K562 (cell line): ENCODE data around the gene INSR. TPM values are rescaled to one million over a fixed set of nuclear protein-coding genes. Genes with fewer than 3 reads are reported as not detected.
A peak's percentile ranks its signal among the peaks of the same experiment; 100 is the strongest.

ENCODE experiments used
- CBFA2T2 ChIP-seq: fragments of 450-650 bp; conservative IDR thresholded peaks from 2 replicates; pipeline ENCODE4 v1.6.1; 2017; ENCODE audit warnings: mild to moderate bottlenecking
- CCAR2 ChIP-seq: fragments of 200-400 bp; formaldehyde crosslinking; IDR thresholded peaks from 2 replicates; pipeline ENCODE4 v1.6.1; 2017; ENCODE audit warnings: mild to moderate bottlenecking, low read depth, low read length
- CSDE1 ChIP-seq, 2 experiments: fragments of 450-650 bp; IDR thresholded peaks; 2 replicates each; pipeline ENCODE4 v1.6.1; 2016; ENCODE audit warnings: mild to moderate bottlenecking in 1 of 2
- GMEB1 ChIP-seq: fragments of 250-450 bp; sonication (Bioruptor Pico); IDR thresholded peaks from 2 replicates; pipeline ENCODE4 v1.4.0; 2020; ENCODE audit warnings: mild to moderate bottlenecking
- HDAC6 ChIP-seq: IDR thresholded peaks from 2 replicates; pipeline ENCODE4 v1.6.1; 2012; ENCODE audit warnings: low read depth, mild to moderate bottlenecking, control low read depth, inconsistent platforms, low read length, moderate library complexity
- MEF2D ChIP-seq: conservative IDR thresholded peaks from 2 replicates; pipeline ENCODE4 v1.6.1; 2016; ENCODE audit warnings: low read depth, missing genetic modification characterization, missing compliant biosample characterization
- NFYB ChIP-seq: IDR thresholded peaks from 2 replicates; pipeline ENCODE4 v1.6.1; 2011; ENCODE audit warnings: mild to moderate bottlenecking, moderate library complexity; ENCODE audit not compliant: insufficient read length; ENCODE audit errors: extremely low read depth
- POLR2AphosphoS2 ChIP-seq: IDR thresholded peaks from 2 replicates; pipeline ENCODE4 v1.6.1; 2012; ENCODE audit warnings: low read length, improper control_type of control experiment
- RAD21 ChIP-seq, 2 experiments: fragments of 250-450 bp in 1 of 2; fragments of 450-650 bp in 1 of 2; sonication (Bioruptor Pico) in 1 of 2; formaldehyde crosslinking in 1 of 2; IDR thresholded peaks in 1 of 2; conservative IDR thresholded peaks in 1 of 2; 2 replicates each; pipeline versions ENCODE4 v1.4.0 to v1.8.0; 2020 to 2022; ENCODE audit warnings: mild to moderate bottlenecking in 2 of 2, moderate library complexity in 1 of 2
- RFX5 ChIP-seq: IDR thresholded peaks from 2 replicates; pipeline ENCODE4 v1.6.1; 2011; ENCODE audit warnings: low read depth, mild to moderate bottlenecking, improper control_type of control experiment, low read length
- SMARCC2 ChIP-seq: fragments of 450-650 bp; IDR thresholded peaks from 2 replicates; pipeline ENCODE4 v1.6.1; 2017; ENCODE audit warnings: antibody characterized with exemption, moderate library complexity, mild to moderate bottlenecking, low read depth
- TRIM25 ChIP-seq: fragments of 450-650 bp; IDR thresholded peaks from 2 replicates; pipeline ENCODE4 v1.7.0; 2016; ENCODE audit warnings: borderline replicate concordance
- ZBTB12 ChIP-seq: fragments of 250-450 bp; sonication (Bioruptor Pico); IDR thresholded peaks from 2 replicates; pipeline ENCODE4 v1.4.0; 2020
- ZNF140 ChIP-seq: fragments of 250-450 bp; sonication (Bioruptor Pico); IDR thresholded peaks from 2 replicates; pipeline ENCODE4 v1.8.0; 2021; ENCODE audit warnings: moderate library complexity, mild to moderate bottlenecking, inconsistent platforms
- ZNF445 ChIP-seq: fragments of 250-450 bp; sonication (Bioruptor Pico); IDR thresholded peaks from 2 replicates; pipeline ENCODE4 v1.4.0; 2020; ENCODE audit warnings: low read depth, mild to moderate bottlenecking, moderate library complexity
- ZNF584 ChIP-seq: fragments of 200-800 bp; sonication (Bioruptor generic); IDR thresholded peaks from 2 replicates; pipeline ENCODE4 v1.6.1; 2016; ENCODE audit warnings: low read depth, mild to moderate bottlenecking, missing genetic modification characterization, missing compliant biosample characterization
- polyA plus RNA-seq, 8 experiments: library from polyadenylated mRNA; depleted of rRNA in 4 of 8; stranded (reverse) in 5 of 8; unstranded in 3 of 8; fragments of >200 nt; fragmentation: Nextera tagmentation in 2 of 8; fragmentation: Illumina TruSeq in 1 of 8; extraction: Ambion mirVana in 2 of 8; extraction: Trizol in 1 of 8; gene quantifications; 2 replicates each; pipeline versions ENCODE4 v1.2.1 to v1.2.3, GENCODE V29; 2011 to 2014; ENCODE audit warnings: inconsistent platforms in 1 of 8, missing spikeins in 1 of 8
- total RNA-seq, 7 experiments: library from RNA; depleted of rRNA in 6 of 7; stranded (reverse); fragments of >200 nt in 6 of 7; fragmentation: Illumina TruSeq in 2 of 7; extraction: Trizol in 2 of 7; gene quantifications; 2 replicates each; pipeline versions ENCODE4 v1.2.1 to v1.2.3, GENCODE V29; 2011 to 2021; ENCODE audit warnings: low replicate concordance in 1 of 7
- TF ChIP-seq, protein P1 (sequence below): sonication (generic); IDR thresholded peaks from 2 replicates; pipeline ENCODE4 v1.6.1; 2016

INSR gene
- total and polyA plus RNA-seq, 9 of the 15 experiments (the other 6 are each of a cell fraction or from before 2014, with no cell fraction given), result 0.04 to 0.88 (median 0.41) TPM

DNA sequence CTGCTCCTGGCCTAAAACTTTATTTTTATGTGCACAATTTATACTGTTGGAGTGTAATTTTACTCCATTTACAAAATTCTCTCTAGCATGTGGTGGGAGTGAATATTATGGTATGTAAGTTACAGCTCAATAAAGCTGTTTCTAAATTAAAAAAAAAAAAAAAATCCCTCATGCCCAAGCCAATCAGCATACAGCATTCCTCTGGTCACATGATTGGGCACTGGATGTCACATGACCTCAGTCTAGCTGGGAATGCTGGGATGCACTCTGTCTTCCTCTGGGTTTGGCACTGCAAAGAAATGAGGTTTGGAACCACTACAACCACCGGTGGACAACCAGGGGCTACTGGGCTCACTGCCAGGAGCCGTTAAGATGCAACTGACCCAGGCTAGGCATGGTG lies 157.1 kb downstream of the INSR start (continued):
- no peak for TF ChIP-seq TRIM25
- TF ChIP-seq ZBTB12 (CRISPR knock-in tag), result no peak
- no peak for TF ChIP-seq MEF2D (tag)
- TF ChIP-seq ZNF140 (CRISPR knock-in tag), result no peak
- TF ChIP-seq GMEB1, result no peak
- no peak for TF ChIP-seq RFX5
- no peak for TF ChIP-seq POLR2AphosphoS2
- TF ChIP-seq RAD21 (CRISPR knock-in tag; conservative IDR thresholded peaks at IDR 0.05 in 1 of 2, IDR thresholded peaks at IDR 0.05 in 1 of 2), result no peak
- no peak for TF ChIP-seq HDAC6
- TF ChIP-seq NFYB, result peak; percentile 7
- no peak for TF ChIP-seq ZNF584 (CRISPR knock-in tag)
- no peak for TF ChIP-seq ZNF445 (CRISPR knock-in tag)
- TF ChIP-seq, protein P1, sequence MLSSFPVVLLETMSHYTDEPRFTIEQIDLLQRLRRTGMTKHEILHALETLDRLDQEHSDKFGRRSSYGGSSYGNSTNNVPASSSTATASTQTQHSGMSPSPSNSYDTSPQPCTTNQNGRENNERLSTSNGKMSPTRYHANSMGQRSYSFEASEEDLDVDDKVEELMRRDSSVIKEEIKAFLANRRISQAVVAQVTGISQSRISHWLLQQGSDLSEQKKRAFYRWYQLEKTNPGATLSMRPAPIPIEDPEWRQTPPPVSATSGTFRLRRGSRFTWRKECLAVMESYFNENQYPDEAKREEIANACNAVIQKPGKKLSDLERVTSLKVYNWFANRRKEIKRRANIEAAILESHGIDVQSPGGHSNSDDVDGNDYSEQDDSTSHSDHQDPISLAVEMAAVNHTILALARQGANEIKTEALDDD, result no peak
- peak; percentile 49 for TF ChIP-seq CBFA2T2
- no peak for TF ChIP-seq CSDE1 (IDR thresholded peaks at IDR 0.05)
- TF ChIP-seq CCAR2, result no peak
- no peak for TF ChIP-seq SMARCC2
